ENCODE measurements around the gene VILL.

- TF ChIP-seq, protein P1, sequence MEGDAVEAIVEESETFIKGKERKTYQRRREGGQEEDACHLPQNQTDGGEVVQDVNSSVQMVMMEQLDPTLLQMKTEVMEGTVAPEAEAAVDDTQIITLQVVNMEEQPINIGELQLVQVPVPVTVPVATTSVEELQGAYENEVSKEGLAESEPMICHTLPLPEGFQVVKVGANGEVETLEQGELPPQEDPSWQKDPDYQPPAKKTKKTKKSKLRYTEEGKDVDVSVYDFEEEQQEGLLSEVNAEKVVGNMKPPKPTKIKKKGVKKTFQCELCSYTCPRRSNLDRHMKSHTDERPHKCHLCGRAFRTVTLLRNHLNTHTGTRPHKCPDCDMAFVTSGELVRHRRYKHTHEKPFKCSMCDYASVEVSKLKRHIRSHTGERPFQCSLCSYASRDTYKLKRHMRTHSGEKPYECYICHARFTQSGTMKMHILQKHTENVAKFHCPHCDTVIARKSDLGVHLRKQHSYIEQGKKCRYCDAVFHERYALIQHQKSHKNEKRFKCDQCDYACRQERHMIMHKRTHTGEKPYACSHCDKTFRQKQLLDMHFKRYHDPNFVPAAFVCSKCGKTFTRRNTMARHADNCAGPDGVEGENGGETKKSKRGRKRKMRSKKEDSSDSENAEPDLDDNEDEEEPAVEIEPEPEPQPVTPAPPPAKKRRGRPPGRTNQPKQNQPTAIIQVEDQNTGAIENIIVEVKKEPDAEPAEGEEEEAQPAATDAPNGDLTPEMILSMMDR (IDR thresholded peaks at IDR 0.05; ENCODE audit: low read depth, low read length, missing input control): no peak
- TF ChIP-seq EGR1 (IDR thresholded peaks at IDR 0.05; ENCODE audit: low read depth in 2 of 2): no peak
- no peak for TF ChIP-seq YY1 (IDR thresholded peaks at IDR 0.05)
- TF ChIP-seq RAD21 (IDR thresholded peaks at IDR 0.05): no peak
- TF ChIP-seq, protein P2, sequence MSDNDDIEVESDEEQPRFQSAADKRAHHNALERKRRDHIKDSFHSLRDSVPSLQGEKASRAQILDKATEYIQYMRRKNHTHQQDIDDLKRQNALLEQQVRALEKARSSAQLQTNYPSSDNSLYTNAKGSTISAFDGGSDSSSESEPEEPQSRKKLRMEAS (IDR thresholded peaks at IDR 0.05): no peak
- no peak for TF ChIP-seq HNF4G (IDR thresholded peaks at IDR 0.05)
- TF ChIP-seq, protein P3, sequence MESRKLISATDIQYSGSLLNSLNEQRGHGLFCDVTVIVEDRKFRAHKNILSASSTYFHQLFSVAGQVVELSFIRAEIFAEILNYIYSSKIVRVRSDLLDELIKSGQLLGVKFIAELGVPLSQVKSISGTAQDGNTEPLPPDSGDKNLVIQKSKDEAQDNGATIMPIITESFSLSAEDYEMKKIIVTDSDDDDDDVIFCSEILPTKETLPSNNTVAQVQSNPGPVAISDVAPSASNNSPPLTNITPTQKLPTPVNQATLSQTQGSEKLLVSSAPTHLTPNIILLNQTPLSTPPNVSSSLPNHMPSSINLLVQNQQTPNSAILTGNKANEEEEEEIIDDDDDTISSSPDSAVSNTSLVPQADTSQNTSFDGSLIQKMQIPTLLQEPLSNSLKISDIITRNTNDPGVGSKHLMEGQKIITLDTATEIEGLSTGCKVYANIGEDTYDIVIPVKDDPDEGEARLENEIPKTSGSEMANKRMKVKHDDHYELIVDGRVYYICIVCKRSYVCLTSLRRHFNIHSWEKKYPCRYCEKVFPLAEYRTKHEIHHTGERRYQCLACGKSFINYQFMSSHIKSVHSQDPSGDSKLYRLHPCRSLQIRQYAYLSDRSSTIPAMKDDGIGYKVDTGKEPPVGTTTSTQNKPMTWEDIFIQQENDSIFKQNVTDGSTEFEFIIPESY (IDR thresholded peaks at IDR 0.05): no peak
- no peak for TF ChIP-seq GABPA (IDR thresholded peaks at IDR 0.05 in 1 of 2, conservative IDR thresholded peaks at IDR 0.05 in 1 of 2)
- TF ChIP-seq TAF1 (conservative IDR thresholded peaks at IDR 0.05): no peak
- no peak for TF ChIP-seq SP1 (IDR thresholded peaks at IDR 0.05)
- TF ChIP-seq NR2F2 (IDR thresholded peaks at IDR 0.05): no peak
- TF ChIP-seq, protein P4, sequence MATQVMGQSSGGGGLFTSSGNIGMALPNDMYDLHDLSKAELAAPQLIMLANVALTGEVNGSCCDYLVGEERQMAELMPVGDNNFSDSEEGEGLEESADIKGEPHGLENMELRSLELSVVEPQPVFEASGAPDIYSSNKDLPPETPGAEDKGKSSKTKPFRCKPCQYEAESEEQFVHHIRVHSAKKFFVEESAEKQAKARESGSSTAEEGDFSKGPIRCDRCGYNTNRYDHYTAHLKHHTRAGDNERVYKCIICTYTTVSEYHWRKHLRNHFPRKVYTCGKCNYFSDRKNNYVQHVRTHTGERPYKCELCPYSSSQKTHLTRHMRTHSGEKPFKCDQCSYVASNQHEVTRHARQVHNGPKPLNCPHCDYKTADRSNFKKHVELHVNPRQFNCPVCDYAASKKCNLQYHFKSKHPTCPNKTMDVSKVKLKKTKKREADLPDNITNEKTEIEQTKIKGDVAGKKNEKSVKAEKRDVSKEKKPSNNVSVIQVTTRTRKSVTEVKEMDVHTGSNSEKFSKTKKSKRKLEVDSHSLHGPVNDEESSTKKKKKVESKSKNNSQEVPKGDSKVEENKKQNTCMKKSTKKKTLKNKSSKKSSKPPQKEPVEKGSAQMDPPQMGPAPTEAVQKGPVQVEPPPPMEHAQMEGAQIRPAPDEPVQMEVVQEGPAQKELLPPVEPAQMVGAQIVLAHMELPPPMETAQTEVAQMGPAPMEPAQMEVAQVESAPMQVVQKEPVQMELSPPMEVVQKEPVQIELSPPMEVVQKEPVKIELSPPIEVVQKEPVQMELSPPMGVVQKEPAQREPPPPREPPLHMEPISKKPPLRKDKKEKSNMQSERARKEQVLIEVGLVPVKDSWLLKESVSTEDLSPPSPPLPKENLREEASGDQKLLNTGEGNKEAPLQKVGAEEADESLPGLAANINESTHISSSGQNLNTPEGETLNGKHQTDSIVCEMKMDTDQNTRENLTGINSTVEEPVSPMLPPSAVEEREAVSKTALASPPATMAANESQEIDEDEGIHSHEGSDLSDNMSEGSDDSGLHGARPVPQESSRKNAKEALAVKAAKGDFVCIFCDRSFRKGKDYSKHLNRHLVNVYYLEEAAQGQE (IDR thresholded peaks at IDR 0.05): no peak
- TF ChIP-seq JUND (IDR thresholded peaks at IDR 0.05): no peak
- TF ChIP-seq RXRA (IDR thresholded peaks at IDR 0.05): no peak
These were observed 60.5 kb downstream of the VILL start for GRCh38 chr3:38051131-38051530.

Measured in liver (tissue), 3 donors.